Measurements from ENCODE around the gene NCKAP5L.
"Not testable (repeated sequence)": the region's sequence is repeated elsewhere in the genome, so short reads cannot be mapped to it uniquely, and the experiment has no call there.

NCKAP5L gene

GRCh38 chr12:49865782-49866135 lies 37.5 kb upstream of the NCKAP5L start:
- DNase-seq (ENCODE audit: low read depth), result no peak

GRCh38 chr12:49865109-49865781 lies 37.0 kb upstream of the NCKAP5L start:
- DNase-seq (ENCODE audit: low read depth), result no peak

GRCh38 chr12:49864798-49865090 lies 36.5 kb upstream of the NCKAP5L start:
- DNase-seq (ENCODE audit: low read depth), result no peak

GRCh38 chr12:49863946-49864797 lies 36.0 kb upstream of the NCKAP5L start:
- no peak for DNase-seq (ENCODE audit: low read depth)

- not testable (repeated sequence) for DNase-seq (ENCODE audit: low read depth)
Observed at GRCh38 chr12:49860921-49861320, 32.7 kb upstream of the NCKAP5L start.

- DNase-seq (ENCODE audit: low read depth), result not testable (repeated sequence)
Observed at GRCh38 chr12:49855890-49856289, 27.7 kb upstream of the NCKAP5L start.

GRCh38 chr12:49854976-49855375 lies 26.8 kb upstream of the NCKAP5L start:
- DNase-seq (ENCODE audit: low read depth), result no peak

GRCh38 chr12:49853671-49854070 lies 25.5 kb upstream of the NCKAP5L start:
- no peak for DNase-seq (ENCODE audit: low read depth)

- no peak for DNase-seq (ENCODE audit: low read depth)
Observed at GRCh38 chr12:49847161-49847560, 18.9 kb upstream of the NCKAP5L start.

GRCh38 chr12:49846032-49846431 lies 17.8 kb upstream of the NCKAP5L start:
- no peak for DNase-seq (ENCODE audit: low read depth)

- no peak for DNase-seq (ENCODE audit: low read depth)
Observed at GRCh38 chr12:49843876-49844437, 15.7 kb upstream of the NCKAP5L start.

GRCh38 chr12:49843411-49843810 lies 15.2 kb upstream of the NCKAP5L start:
- DNase-seq (ENCODE audit: low read depth), result no peak

GRCh38 chr12:49842519-49843352 lies 14.5 kb upstream of the NCKAP5L start, which contains the start of gene BCDIN3D:
Gene BCDIN3D (minus strand): TSS chr12:49843106. CDS start chr12:49843087, 19 bp downstream.
- DNase-seq (ENCODE audit: low read depth), result peak; percentile 55

- DNase-seq (ENCODE audit: low read depth), result no peak
Observed at GRCh38 chr12:49838973-49839633, 10.9 kb upstream of the NCKAP5L start.

GRCh38 chr12:49832836-49833421 lies 4.7 kb upstream of the NCKAP5L start:
- DNase-seq (ENCODE audit: low read depth), result no peak

- no peak for DNase-seq (ENCODE audit: low read depth)
Observed at GRCh38 chr12:49831717-49832116, 3.5 kb upstream of the NCKAP5L start.

GRCh38 chr12:49827401-49828099 lies 663 bp downstream of the NCKAP5L start:
- DNase-seq (ENCODE audit: low read depth), result no peak

- DNase-seq (ENCODE audit: low read depth), result no peak
Observed at GRCh38 chr12:49827051-49827400, 1.2 kb downstream of the NCKAP5L start.

- DNase-seq (ENCODE audit: low read depth), result no peak
Observed at GRCh38 chr12:49825971-49826421, 2.2 kb downstream of the NCKAP5L start.

GRCh38 chr12:49825360-49825970 lies 2.7 kb downstream of the NCKAP5L start:
- no peak for DNase-seq (ENCODE audit: low read depth)
